OCI-LY1 (cell line): Measurements from ENCODE around the gene STEAP1B.

ENCODE experiments used
- CTCF ChIP-seq: fragments of 200-600 bp; sonication (generic), shearing (Covaris generic); IDR thresholded peaks from 2 replicates; pipeline ENCODE4 v1.5.1; 2017; ENCODE audit warnings: mild to moderate bottlenecking, antibody characterized with exemption, low read length, moderate library complexity, mixed read lengths
- EZH2 ChIP-seq: fragments of 200-600 bp; sonication (generic), shearing (Covaris generic); IDR thresholded peaks from 2 replicates; pipeline ENCODE4 v1.8.0; 2017; ENCODE audit warnings: borderline replicate concordance, mixed run types, mild to moderate bottlenecking, antibody characterized with exemption, low read length, moderate library complexity, mixed read lengths

GRCh38 chr7:22454446-22454845 lies 45.5 kb downstream of the STEAP1B start:
- TF ChIP-seq CTCF = no peak
- TF ChIP-seq EZH2 = no peak
